Upper lobe of right lung (tissue), 1 donor: ENCODE data around the gene OR10Z1. TPM values are rescaled to one million over a fixed set of nuclear protein-coding genes. Genes with fewer than 3 reads are reported as not detected.

Source experiments
- ATAC-seq: fragments of 200-7000 bp; cut with Tn5 transposase; one replicate; pipeline ENCODE4 v1.9.1; 2020; ENCODE audit warnings: mild to moderate bottlenecking, moderate library complexity
- DNase-seq: peaks from one replicate; pipeline ENCODE4 v3.0.0-alpha.2; 2020
- H3K27ac ChIP-seq: fragments of 200-600 bp; one replicate; pipeline ENCODE4 v1.8.0; 2022
- H3K27me3 ChIP-seq: fragments of 200-600 bp; one replicate; pipeline ENCODE4 v1.8.0; 2022; ENCODE audit warnings: mild to moderate bottlenecking
- H3K36me3 ChIP-seq: fragments of 200-600 bp; one replicate; pipeline ENCODE4 v1.8.0; 2022
- H3K4me1 ChIP-seq: fragments of 200-600 bp; one replicate; pipeline ENCODE4 v1.8.0; 2022
- H3K4me3 ChIP-seq: fragments of 200-600 bp; one replicate; pipeline ENCODE4 v1.8.0; 2022; ENCODE audit warnings: mild to moderate bottlenecking
- H3K9me3 ChIP-seq: fragments of 200-600 bp; one replicate; pipeline ENCODE4 v1.8.0; 2022
- CTCF ChIP-seq: fragments of 200-600 bp; IDR thresholded peaks from one replicate; pipeline ENCODE4 v1.8.0; 2022; ENCODE audit warnings: antibody characterized with exemption
- intact Hi-C: fragments of 100-400 bp; cut with DNase I; formaldehyde crosslinking; loops from one replicate; pipeline ENCODE4 v1.11.0; 2022
- total RNA-seq: library from RNA; stranded (reverse); fragmentation: NEBNext Ultra II Directional; extraction: Animal tissue kit (Norgen Biotek cat#: 25700); gene quantifications from one replicate; pipeline ENCODE4 v1.2.1, GENCODE V29; 2021
- donor health status: DM: no; HTN: yes; CAD: no; lungs with severe emphysema.

Gene OR10Z1
- total RNA-seq, 1 donor from 2014 or later = not detected

DNA sequence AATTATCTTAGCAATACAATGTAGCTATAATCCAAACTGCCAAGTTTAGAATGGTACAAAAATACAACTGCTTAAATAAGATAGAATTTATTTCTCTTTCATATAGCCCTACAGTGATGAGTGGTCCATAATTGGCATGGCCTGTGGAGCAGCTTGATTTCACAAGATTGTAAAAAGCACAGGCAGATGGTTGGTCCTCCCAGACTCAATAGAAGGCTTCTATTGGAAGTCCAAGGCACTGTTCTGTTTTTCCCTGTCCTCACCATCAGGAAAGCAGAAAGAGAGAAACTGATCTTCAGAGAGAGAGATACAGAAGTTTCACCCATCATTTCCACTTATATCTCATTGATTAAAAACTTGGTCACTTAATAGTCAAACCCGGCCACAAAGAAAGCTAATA is 32.8 kb upstream of the OR10Z1 start:
- intact Hi-C loops = no loop called here
- no peak for TF ChIP-seq CTCF
- no peaks in the 10 kb centered on the region for H3K4me1 ChIP-seq
- no peak for DNase-seq
- H3K9me3 ChIP-seq = no peaks in the 10 kb centered on the region
- H3K27me3 ChIP-seq = no peaks in the 10 kb centered on the region
- ATAC-seq = no peak
- no peak overlapping the region for H3K27ac ChIP-seq
- no peak overlapping the region for H3K4me3 ChIP-seq
- H3K36me3 ChIP-seq = no peaks in the 10 kb centered on the region

DNA sequence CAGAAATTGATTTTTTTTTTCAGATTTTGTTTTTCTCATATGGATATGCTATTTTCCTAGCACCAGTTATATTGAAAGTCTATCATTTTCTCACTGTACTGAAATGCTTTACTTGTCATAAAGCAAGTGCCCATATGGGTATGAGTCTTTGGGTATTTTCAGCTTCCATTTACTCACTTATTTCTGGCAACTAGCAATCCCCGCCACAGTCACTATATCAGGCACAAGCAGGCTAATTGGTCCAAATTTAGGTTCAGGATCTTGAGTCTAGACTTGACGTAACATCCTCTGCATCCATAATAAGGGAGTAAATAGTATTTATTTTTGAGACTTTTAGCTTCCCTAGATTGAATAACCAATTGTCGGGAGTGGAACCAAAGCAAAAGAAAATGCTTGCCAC is 27.5 kb upstream of the OR10Z1 start:
- DNase-seq = no peak
- H3K36me3 ChIP-seq = no peaks in the 10 kb centered on the region
- H3K9me3 ChIP-seq = no peaks in the 10 kb centered on the region
- no peaks in the 10 kb centered on the region for H3K27me3 ChIP-seq
- H3K4me1 ChIP-seq = no peaks in the 10 kb centered on the region
- intact Hi-C loops = no loop called here
- H3K4me3 ChIP-seq = no peak overlapping the region
- no peak overlapping the region for H3K27ac ChIP-seq
- TF ChIP-seq CTCF = no peak
- ATAC-seq = no peak

- no peaks in the 10 kb centered on the region for H3K36me3 ChIP-seq
- no peak within 1 kb of the TSS for H3K27ac ChIP-seq
- no peaks in the 10 kb centered on the region for H3K9me3 ChIP-seq
- DNase-seq (no peak), ATAC-seq (no peak)
- intact Hi-C loops = no loop called here
- TF ChIP-seq CTCF = no peak
- no peaks in the 10 kb centered on the region for H3K27me3 ChIP-seq
- no peak within 1 kb of the TSS for H3K4me3 ChIP-seq
- no peaks in the 10 kb centered on the region for H3K4me1 ChIP-seq
Measured at GRCh38 chr1:158579733-158580132, 25.3 kb upstream of the OR10Z1 start, which contains the start of gene OR10X1. Gene OR10X1 (minus strand): TSS chr1:158579899. CDS start chr1:158579899, 0 bp downstream.

DNA sequence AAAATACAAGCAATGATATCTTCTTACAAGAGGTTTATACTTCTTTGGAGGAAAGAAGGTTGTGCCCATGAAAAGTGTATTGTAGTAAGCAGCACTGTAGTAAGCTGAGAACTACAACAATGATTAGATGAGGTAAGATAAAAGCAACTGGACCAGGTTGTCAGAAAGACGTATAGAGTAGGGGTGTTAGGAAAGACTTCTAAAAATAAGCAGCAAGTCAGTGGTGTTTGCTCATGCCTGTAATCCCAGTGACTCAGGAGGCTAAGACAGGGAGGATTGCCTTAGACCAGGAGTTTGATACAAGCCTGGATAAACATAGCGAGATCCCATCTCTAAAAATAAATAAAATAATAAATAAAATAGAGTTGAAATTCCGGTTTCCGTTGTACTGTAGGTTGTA is 21.1 kb upstream of the OR10Z1 start:
- intact Hi-C loops = no loop called here
- no peaks in the 10 kb centered on the region for H3K9me3 ChIP-seq
- TF ChIP-seq CTCF = no peak

DNA sequence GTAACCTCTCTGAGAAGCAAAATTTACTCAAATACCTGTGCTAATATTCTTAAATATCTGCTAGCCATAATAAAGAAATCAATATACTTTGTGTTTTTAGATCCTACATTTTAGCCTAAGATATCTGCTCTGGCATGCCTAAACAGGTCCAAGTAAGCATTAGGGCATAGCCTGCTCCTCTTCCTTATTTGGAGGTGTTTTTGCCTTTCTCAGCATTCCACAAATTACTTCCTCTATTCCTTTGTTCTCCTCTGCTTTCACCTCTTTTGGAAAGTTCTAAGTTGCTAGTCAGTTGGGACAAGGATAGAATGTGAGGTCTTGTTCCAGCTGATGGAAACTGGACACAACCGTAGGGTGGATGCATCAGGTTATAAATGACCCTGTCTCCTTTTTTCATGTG is 18.1 kb upstream of the OR10Z1 start:
- DNase-seq = no peak

More for the DNA sequence above, 21.1 kb upstream of the OR10Z1 start:
- no peaks in the 10 kb centered on the region for H3K27me3 ChIP-seq
- ATAC-seq (no peak), DNase-seq (no peak)
- H3K4me1 ChIP-seq = no peaks in the 10 kb centered on the region
- H3K36me3 ChIP-seq = no peaks in the 10 kb centered on the region
- no peak overlapping the region for H3K27ac ChIP-seq
- H3K4me3 ChIP-seq = no peak overlapping the region

More for the DNA sequence above, 18.1 kb upstream of the OR10Z1 start:
- no peaks in the 10 kb centered on the region for H3K4me1 ChIP-seq
- H3K36me3 ChIP-seq = no peaks in the 10 kb centered on the region
- H3K9me3 ChIP-seq = no peaks in the 10 kb centered on the region
- intact Hi-C loops = no loop called here
- no peaks in the 10 kb centered on the region for H3K27me3 ChIP-seq
- no peak for ATAC-seq
- H3K27ac ChIP-seq = no peak overlapping the region
- H3K4me3 ChIP-seq = no peak overlapping the region
- TF ChIP-seq CTCF = no peak
